ENCODE results near the gene ANTXR1.

ANTXR1 gene

GRCh38 chr2:69165091-69165880, 152.3 kb downstream of the ANTXR1 start:
- H3K4me3 ChIP-seq (ENCODE audit: low read depth, low read length) = no peak overlapping the region
- no peak for TF ChIP-seq CTCF (IDR thresholded peaks at IDR 0.05; ENCODE audit: borderline replicate concordance, insufficient read depth, low read depth, low read length)

GRCh38 chr2:69166465-69166811, 153.5 kb downstream of the ANTXR1 start:
- no peak for TF ChIP-seq CTCF (IDR thresholded peaks at IDR 0.05; ENCODE audit: borderline replicate concordance, insufficient read depth, low read depth, low read length)
- no peak overlapping the region for H3K4me3 ChIP-seq (ENCODE audit: low read depth, low read length)

GRCh38 chr2:69166812-69167468, 154.0 kb downstream of the ANTXR1 start:
- no peak for TF ChIP-seq CTCF (IDR thresholded peaks at IDR 0.05; ENCODE audit: borderline replicate concordance, insufficient read depth, low read depth, low read length)
- H3K4me3 ChIP-seq (ENCODE audit: low read depth, low read length) = no peak overlapping the region

- H3K4me3 ChIP-seq (ENCODE audit: low read depth, low read length) = no peak overlapping the region
- TF ChIP-seq CTCF (IDR thresholded peaks at IDR 0.05; ENCODE audit: borderline replicate concordance, insufficient read depth, low read depth, low read length) = no peak
Measured at GRCh38 chr2:69167469-69167822, 154.5 kb downstream of the ANTXR1 start.

GRCh38 chr2:69168144-69168813, 155.3 kb downstream of the ANTXR1 start:
- no peak for TF ChIP-seq CTCF (IDR thresholded peaks at IDR 0.05; ENCODE audit: borderline replicate concordance, insufficient read depth, low read depth, low read length)
- no peak overlapping the region for H3K4me3 ChIP-seq (ENCODE audit: low read depth, low read length)

GRCh38 chr2:69168950-69169654, 156.1 kb downstream of the ANTXR1 start:
- no peak for TF ChIP-seq CTCF (IDR thresholded peaks at IDR 0.05; ENCODE audit: borderline replicate concordance, insufficient read depth, low read depth, low read length)
- H3K4me3 ChIP-seq (ENCODE audit: low read depth, low read length) = no peak overlapping the region

Data from GM12875 (cell line).